Measurements from ENCODE around the gene CAST. TPM values are rescaled to one million over a fixed set of nuclear protein-coding genes. Genes with fewer than 3 reads are reported as not detected.

The CAST gene
- total RNA-seq, 1 donor from 2014 or later: 112 TPM

- Mint-ChIP-seq H3K27me3 (ENCODE audit: insufficient read depth) (peaks cover 2% of the 10 kb centered on the region), H3K9me3 (no peaks in the 10 kb centered on the region), H3K4me3 (peak overlapping the region; percentile 77), H3K4me1 (ENCODE audit: low read depth) (peaks cover 61% of the 10 kb centered on the region), H3K27ac (peak overlapping the region; percentile 82), H3K36me3 (ENCODE audit: low read depth) (peaks cover 3% of the 10 kb centered on the region)
- intact Hi-C loops (cut with micrococcal nuclease): loop anchor here (1.0 to 2.0 kb wide), 2 partner anchors 9 to 60 kb away; partner anchors contain the start of gene ERAP2
- no peak for DNase-seq (ENCODE audit: low spot score)
Observed at GRCh38 chr5:96816991-96817390, 154.8 kb downstream of the CAST start.

- Mint-ChIP-seq H3K36me3 (ENCODE audit: low read depth) (peaks cover 3% of the 10 kb centered on the region), H3K4me1 (ENCODE audit: low read depth) (peaks cover 56% of the 10 kb centered on the region), H3K27ac (peak overlapping the region; percentile 82), H3K9me3 (no peaks in the 10 kb centered on the region), H3K27me3 (ENCODE audit: insufficient read depth) (peaks cover 2% of the 10 kb centered on the region), H3K4me3 (peak overlapping the region; percentile 46)
- no peak for DNase-seq (ENCODE audit: low spot score)
- intact Hi-C loops (cut with micrococcal nuclease): loop anchor here (2.0 kb wide), 1 partner anchor 59 kb away; the partner anchor contains the start of gene ERAP2
Observed at GRCh38 chr5:96817506-96817905, 155.3 kb downstream of the CAST start.

- Mint-ChIP-seq H3K27me3 (ENCODE audit: insufficient read depth) (peaks cover 2% of the 10 kb centered on the region), H3K27ac (peak overlapping the region; percentile 68), H3K4me3 (no peak overlapping the region), H3K36me3 (ENCODE audit: low read depth) (peaks cover 3% of the 10 kb centered on the region), H3K9me3 (no peaks in the 10 kb centered on the region), H3K4me1 (ENCODE audit: low read depth) (peaks cover 49% of the 10 kb centered on the region)
- no peak for DNase-seq (ENCODE audit: low spot score)
- intact Hi-C loops (cut with micrococcal nuclease): no loop called here
Observed at GRCh38 chr5:96818125-96818788, 156.1 kb downstream of the CAST start.

GRCh38 chr5:96819806-96820205, 157.6 kb downstream of the CAST start:
- no peak overlapping the region for H3K4me3 Mint-ChIP-seq
- peaks cover 45% of the 10 kb centered on the region for H3K4me1 Mint-ChIP-seq (ENCODE audit: low read depth)
- H3K27me3 Mint-ChIP-seq (ENCODE audit: insufficient read depth): peaks cover 2% of the 10 kb centered on the region
- no peak for DNase-seq (ENCODE audit: low spot score)
- no peaks in the 10 kb centered on the region for H3K9me3 Mint-ChIP-seq
- intact Hi-C loops (cut with micrococcal nuclease): no loop called here
- no peak overlapping the region for H3K27ac Mint-ChIP-seq
- H3K36me3 Mint-ChIP-seq (ENCODE audit: low read depth): peaks cover 3% of the 10 kb centered on the region

- Mint-ChIP-seq H3K27me3 (ENCODE audit: insufficient read depth) (peaks cover 2% of the 10 kb centered on the region), H3K36me3 (ENCODE audit: low read depth) (peaks cover 3% of the 10 kb centered on the region), H3K9me3 (no peaks in the 10 kb centered on the region), H3K4me1 (ENCODE audit: low read depth) (peaks cover 33% of the 10 kb centered on the region), H3K4me3 (no peak overlapping the region), H3K27ac (no peak overlapping the region)
- intact Hi-C loops (cut with micrococcal nuclease): no loop called here
- DNase-seq (ENCODE audit: low spot score): no peak
Observed at GRCh38 chr5:96821260-96821916, 159.2 kb downstream of the CAST start.

- Mint-ChIP-seq H3K27me3 (ENCODE audit: insufficient read depth) (peaks cover 3% of the 10 kb centered on the region), H3K36me3 (ENCODE audit: low read depth) (peaks cover 3% of the 10 kb centered on the region), H3K9me3 (no peaks in the 10 kb centered on the region), H3K4me3 (no peak overlapping the region), H3K4me1 (ENCODE audit: low read depth) (peaks cover 19% of the 10 kb centered on the region), H3K27ac (no peak overlapping the region)
- intact Hi-C loops (cut with micrococcal nuclease): no loop called here
- no peak for DNase-seq (ENCODE audit: low spot score)
Observed at GRCh38 chr5:96822686-96823459, 160.7 kb downstream of the CAST start.

- Mint-ChIP-seq H3K9me3 (no peaks in the 10 kb centered on the region), H3K4me3 (no peak overlapping the region), H3K36me3 (ENCODE audit: low read depth) (peaks cover 2% of the 10 kb centered on the region), H3K27me3 (ENCODE audit: insufficient read depth) (peaks cover 3% of the 10 kb centered on the region), H3K4me1 (ENCODE audit: low read depth) (peaks cover 12% of the 10 kb centered on the region), H3K27ac (no peak overlapping the region)
- intact Hi-C loops (cut with micrococcal nuclease): no loop called here
- no peak for DNase-seq (ENCODE audit: low spot score)
Observed at GRCh38 chr5:96823900-96824380, 161.8 kb downstream of the CAST start.

Other genes starting within 250 kb of the CAST start
- gene PCSK1, start 229.1 kb upstream of the CAST start, total RNA-seq: not detected in 2 replicates
- gene ERAP1, start 145.6 kb downstream of the CAST start, total RNA-seq: 92.2 and 94.5 TPM in 2 replicates
- gene ERAP2, start 214.1 kb downstream of the CAST start, total RNA-seq: 52.9 and 54.4 TPM in 2 replicates